Mesenchymal stem cell (in vitro differentiated cells and primary cell): Measurements from ENCODE around the gene EPB41L2.

Experiments used
- DNase-seq: peaks from one replicate; pipeline ENCODE4 v3.0.0-alpha.2; 2013
- H2AFZ ChIP-seq: one replicate; pipeline ENCODE4 v1.6.1; 2013; ENCODE audit warnings: low read depth, mild to moderate bottlenecking, control low read depth, inconsistent platforms, low read length, moderate library complexity
- H2AK5ac ChIP-seq: 2 replicates; pipeline ENCODE4 v1.6.1; 2013; ENCODE audit warnings: low read length, moderate library complexity, mild to moderate bottlenecking, inconsistent platforms; ENCODE audit not compliant: severe bottlenecking
- H2BK120ac ChIP-seq: one replicate; pipeline ENCODE4 v1.6.1; 2013; ENCODE audit warnings: low read depth, mild to moderate bottlenecking, inconsistent platforms, low read length, moderate library complexity
- H2BK12ac ChIP-seq, 2 experiments: one replicate each; pipeline ENCODE4 v1.6.1; 2013; ENCODE audit warnings: inconsistent platforms in 2 of 2, low read length in 2 of 2, mild to moderate bottlenecking in 2 of 2, moderate library complexity in 2 of 2, control low read depth in 1 of 2
- H2BK15ac ChIP-seq: one replicate; pipeline ENCODE4 v1.6.1; 2013; ENCODE audit warnings: mild to moderate bottlenecking, low read depth, inconsistent platforms; ENCODE audit not compliant: poor library complexity, severe bottlenecking
- H2BK5ac ChIP-seq: 2 replicates; pipeline ENCODE4 v1.6.1; 2013; ENCODE audit warnings: low read depth, mild to moderate bottlenecking, low read length, control low read depth, inconsistent platforms; ENCODE audit not compliant: poor library complexity, severe bottlenecking
- H3K14ac ChIP-seq, 2 experiments: one replicate each; pipeline ENCODE4 v1.6.1; 2013; ENCODE audit warnings: inconsistent platforms in 2 of 2, low read length in 2 of 2, control low read depth in 1 of 2, mild to moderate bottlenecking in 1 of 2, moderate library complexity in 1 of 2
- H3K18ac ChIP-seq, 2 experiments: one replicate each; pipeline ENCODE4 v1.6.1; 2013; ENCODE audit warnings: inconsistent platforms in 2 of 2, low read length in 2 of 2, control low read depth in 1 of 2, low read depth in 1 of 2, mild to moderate bottlenecking in 1 of 2
- H3K23ac ChIP-seq, 2 experiments: one replicate each; pipeline ENCODE4 v1.6.1; 2013; ENCODE audit warnings: inconsistent platforms in 2 of 2, low read length in 2 of 2, mild to moderate bottlenecking in 2 of 2, moderate library complexity in 2 of 2, control low read depth in 1 of 2
- H3K27ac ChIP-seq: 2 replicates; pipeline ENCODE4 v1.5.1; 2013; ENCODE audit warnings: mild to moderate bottlenecking, moderate library complexity, low read length, control low read depth, inconsistent platforms; ENCODE audit not compliant: poor library complexity, severe bottlenecking
- H3K27me3 ChIP-seq, 2 experiments: 2 replicates each; pipeline versions ENCODE4 v1.6.1 to v1.7.0; 2013; ENCODE audit warnings: low read length in 2 of 2, mild to moderate bottlenecking in 2 of 2, moderate library complexity in 2 of 2, control low read depth in 1 of 2, inconsistent platforms in 1 of 2; ENCODE audit not compliant: control insufficient read depth in 1 of 2, insufficient read depth in 1 of 2
- H3K36me3 ChIP-seq, 2 experiments: 2 replicates each; pipeline versions ENCODE4 v1.6.1 to v1.7.0; 2013; ENCODE audit warnings: low read length in 2 of 2, control low read depth in 1 of 2, inconsistent platforms in 1 of 2, low read depth in 1 of 2, mild to moderate bottlenecking in 1 of 2; ENCODE audit not compliant: insufficient read depth in 2 of 2, control insufficient read depth in 1 of 2
- H3K4ac ChIP-seq, 2 experiments: one replicate each; pipeline ENCODE4 v1.6.1; 2013; ENCODE audit warnings: inconsistent platforms in 2 of 2, low read length in 2 of 2, mild to moderate bottlenecking in 2 of 2, moderate library complexity in 2 of 2, control low read depth in 1 of 2, low read depth in 1 of 2
- H3K4me1 ChIP-seq: 2 replicates; pipeline ENCODE4 v1.6.1; 2013; ENCODE audit warnings: low read depth, low read length, control low read depth; ENCODE audit not compliant: control insufficient read depth, insufficient read depth
- H3K4me2 ChIP-seq: 2 replicates; pipeline ENCODE4 v1.6.1; 2013; ENCODE audit warnings: low read length, mild to moderate bottlenecking, inconsistent platforms; ENCODE audit not compliant: poor library complexity, severe bottlenecking
- H3K4me3 ChIP-seq, 2 experiments: 2 replicates each; pipeline versions ENCODE4 v1.5.1 to v1.7.0; 2013; ENCODE audit warnings: low read length in 2 of 2, mild to moderate bottlenecking in 2 of 2, control low read depth in 1 of 2, low read depth in 1 of 2; ENCODE audit not compliant: insufficient read depth in 1 of 2
- H3K79me1 ChIP-seq: replicated peaks from 2 replicates; pipeline ENCODE4 v1.6.1; 2013; ENCODE audit warnings: mild to moderate bottlenecking, control low read depth, low read length, inconsistent platforms; ENCODE audit not compliant: poor library complexity, severe bottlenecking
- H3K9ac ChIP-seq: 2 replicates; pipeline ENCODE4 v1.7.0; 2013; ENCODE audit warnings: mild to moderate bottlenecking, low read length, moderate library complexity
- H3K9me3 ChIP-seq: 2 replicates; pipeline ENCODE4 v1.7.0; 2013; ENCODE audit warnings: mild to moderate bottlenecking, low read length; ENCODE audit not compliant: control insufficient read depth
- H4K8ac ChIP-seq: one replicate; pipeline ENCODE4 v1.6.1; 2013; ENCODE audit warnings: inconsistent platforms, mild to moderate bottlenecking, low read length, moderate library complexity
- H4K91ac ChIP-seq: one replicate; pipeline ENCODE4 v1.6.1; 2013; ENCODE audit warnings: mild to moderate bottlenecking, low read length, inconsistent platforms
- WGBS: methylation state at CpG from one replicate; pipeline ENCODE4 v1.1.7; 2013; ENCODE audit warnings: mixed read lengths; 5-methylcytosine and 5-hydroxymethylcytosine counted together

The EPB41L2 gene

DNA sequence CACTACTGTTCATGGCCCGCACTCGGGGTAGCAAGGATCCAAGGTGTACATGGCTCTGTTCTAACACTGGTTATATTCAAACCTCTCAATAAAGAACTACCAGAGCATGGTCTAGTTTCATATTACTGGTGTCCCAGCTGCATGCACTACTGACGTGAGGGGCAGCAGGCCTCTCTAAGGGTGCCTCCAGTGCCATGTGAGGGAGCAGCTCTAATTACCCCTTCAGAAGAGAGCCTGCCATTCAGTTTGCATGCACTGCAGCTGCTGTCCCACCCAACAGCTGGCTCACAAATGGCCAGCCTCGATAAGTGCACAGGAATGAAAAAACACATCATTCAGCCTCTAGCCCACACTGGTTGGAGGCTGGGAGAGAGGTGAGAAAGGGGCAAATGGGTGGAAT lies 150.6 kb downstream of the EPB41L2 start:
- H3K27me3 ChIP-seq = no peaks in the 10 kb centered on the region
- no peak overlapping the region for H3K23ac ChIP-seq
- no peaks in the 10 kb centered on the region for H3K36me3 ChIP-seq
- H3K9me3 ChIP-seq = no peaks in the 10 kb centered on the region
- no peak overlapping the region for H4K91ac ChIP-seq
- H3K27ac ChIP-seq = no peak overlapping the region
- no peak for DNase-seq
- H3K18ac ChIP-seq = peak overlapping the region in 1 of 2 experiments; percentile 60
- H3K4me1 ChIP-seq = no peaks in the 10 kb centered on the region
- H2BK5ac ChIP-seq = no peak overlapping the region
- H2AFZ ChIP-seq = no peak overlapping the region
- no peak overlapping the region for H2BK120ac ChIP-seq
- WGBS = 95% methylated on average over 3 of the region's 4 CpGs
- no peak overlapping the region for H3K14ac ChIP-seq
- no peak overlapping the region for H3K4me3 ChIP-seq
- H4K8ac ChIP-seq = no peak overlapping the region
- H2AK5ac ChIP-seq = no peak overlapping the region
- no peak overlapping the region for H3K4me2 ChIP-seq
- H3K9ac ChIP-seq = no peak overlapping the region
- H2BK15ac ChIP-seq = no peak overlapping the region
- H3K4ac ChIP-seq = no peak overlapping the region
- H2BK12ac ChIP-seq = no peak overlapping the region
- H3K79me1 ChIP-seq = peaks cover 25% of the 10 kb centered on the region

- no peak overlapping the region for H3K4me3 ChIP-seq
- H2BK15ac ChIP-seq = no peak overlapping the region
- H2AK5ac ChIP-seq = no peak overlapping the region
- no peak overlapping the region for H3K27ac ChIP-seq
- WGBS = no CpG with 5 or more reads among the region's 2 CpGs
- no peak overlapping the region for H3K14ac ChIP-seq
- no peak overlapping the region for H3K4me2 ChIP-seq
- H2BK12ac ChIP-seq = no peak overlapping the region
- no peaks in the 10 kb centered on the region for H3K9me3 ChIP-seq
- H3K79me1 ChIP-seq = peaks cover 22% of the 10 kb centered on the region
- no peak overlapping the region for H2BK5ac ChIP-seq
- H3K4me1 ChIP-seq = peaks cover 1% of the 10 kb centered on the region
- no peak overlapping the region for H3K9ac ChIP-seq
- H3K27me3 ChIP-seq = no peaks in the 10 kb centered on the region
- no peak overlapping the region for H4K8ac ChIP-seq
- no peak overlapping the region for H4K91ac ChIP-seq
- no peak overlapping the region for H2BK120ac ChIP-seq
- DNase-seq = no peak
- no peak overlapping the region for H2AFZ ChIP-seq
- no peak overlapping the region for H3K18ac ChIP-seq
- no peak overlapping the region for H3K4ac ChIP-seq
- no peaks in the 10 kb centered on the region for H3K36me3 ChIP-seq
- H3K23ac ChIP-seq = no peak overlapping the region
Measured at GRCh38 chr6:130908958-130909357, 154.1 kb downstream of the EPB41L2 start.

DNA sequence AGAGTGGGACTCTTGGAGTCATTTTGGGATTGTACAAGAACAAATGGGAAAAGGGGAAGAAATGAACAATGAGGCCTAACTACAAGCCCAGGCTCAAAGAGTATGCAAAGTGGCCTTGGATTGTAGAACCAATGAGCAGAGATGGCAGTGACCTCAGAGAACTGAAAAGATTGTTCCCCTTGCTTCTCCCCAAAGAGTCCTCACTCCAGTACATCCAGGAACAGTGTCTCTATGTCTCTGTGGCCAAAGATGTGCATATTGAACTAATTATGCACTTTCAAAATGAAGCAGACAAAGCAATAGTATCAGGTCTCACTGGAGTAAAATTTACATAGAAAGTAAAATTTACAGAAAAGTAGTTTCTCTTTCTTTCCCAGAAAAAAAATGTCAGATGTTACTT lies 154.9 kb downstream of the EPB41L2 start:
- H3K23ac ChIP-seq = no peak overlapping the region
- H3K27me3 ChIP-seq = no peaks in the 10 kb centered on the region
- no peak overlapping the region for H2AK5ac ChIP-seq
- DNase-seq = no peak
- no peak overlapping the region for H4K8ac ChIP-seq
- no peak overlapping the region for H2AFZ ChIP-seq
- H3K4me1 ChIP-seq = peaks cover 1% of the 10 kb centered on the region
- peaks cover 20% of the 10 kb centered on the region for H3K79me1 ChIP-seq
- no peak overlapping the region for H3K18ac ChIP-seq
- H2BK12ac ChIP-seq = no peak overlapping the region
- H3K4me3 ChIP-seq = no peak overlapping the region
- no peak overlapping the region for H4K91ac ChIP-seq
- no peaks in the 10 kb centered on the region for H3K36me3 ChIP-seq
- no peak overlapping the region for H2BK15ac ChIP-seq
- H3K4ac ChIP-seq = no peak overlapping the region
- H3K14ac ChIP-seq = no peak overlapping the region
- H3K9me3 ChIP-seq = no peaks in the 10 kb centered on the region
- no peak overlapping the region for H2BK5ac ChIP-seq
- H3K9ac ChIP-seq = no peak overlapping the region
- H2BK120ac ChIP-seq = no peak overlapping the region
- H3K27ac ChIP-seq = no peak overlapping the region
- H3K4me2 ChIP-seq = no peak overlapping the region

DNA sequence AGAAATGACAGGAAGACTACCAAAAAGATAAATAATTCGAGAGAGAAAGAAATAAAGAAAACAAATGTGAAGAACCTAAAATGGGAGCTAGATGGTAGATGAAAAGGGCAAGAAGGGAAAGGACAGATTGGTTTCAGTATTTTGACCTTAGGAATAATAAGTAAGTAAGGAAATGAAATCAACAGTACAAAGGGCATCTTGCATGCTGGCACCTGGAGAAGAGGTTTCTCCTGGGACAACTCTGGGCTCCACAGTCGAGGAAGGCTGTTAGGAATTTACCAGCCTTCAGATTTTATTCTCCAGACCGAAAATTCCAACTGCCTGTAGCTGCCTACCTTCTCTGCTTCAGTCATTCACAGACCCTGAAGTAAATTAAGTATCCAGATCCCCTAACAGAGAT lies 155.4 kb downstream of the EPB41L2 start:
- Histone ChIP-seq H3K79me1 (peaks cover 17% of the 10 kb centered on the region), H3K4me3 (no peak overlapping the region), H2BK5ac (no peak overlapping the region), H3K36me3 (no peaks in the 10 kb centered on the region), H3K4ac (no peak overlapping the region), H2BK15ac (no peak overlapping the region), H2BK120ac (no peak overlapping the region), H2BK12ac (no peak overlapping the region), H2AFZ (no peak overlapping the region), H3K18ac (no peak overlapping the region), H3K23ac (no peak overlapping the region), H2AK5ac (no peak overlapping the region), H4K8ac (no peak overlapping the region), H3K9ac (no peak overlapping the region), H3K4me2 (no peak overlapping the region), H3K9me3 (no peaks in the 10 kb centered on the region), H4K91ac (no peak overlapping the region), H3K27me3 (no peaks in the 10 kb centered on the region), H3K27ac (no peak overlapping the region), H3K4me1 (peaks cover 1% of the 10 kb centered on the region), H3K14ac (no peak overlapping the region)
- DNase-seq = no peak
- WGBS = 98% methylated on average over 3 of the region's 3 CpGs
